ENCODE measurements around the gene ADRA2C.

Gene ADRA2C

DNA sequence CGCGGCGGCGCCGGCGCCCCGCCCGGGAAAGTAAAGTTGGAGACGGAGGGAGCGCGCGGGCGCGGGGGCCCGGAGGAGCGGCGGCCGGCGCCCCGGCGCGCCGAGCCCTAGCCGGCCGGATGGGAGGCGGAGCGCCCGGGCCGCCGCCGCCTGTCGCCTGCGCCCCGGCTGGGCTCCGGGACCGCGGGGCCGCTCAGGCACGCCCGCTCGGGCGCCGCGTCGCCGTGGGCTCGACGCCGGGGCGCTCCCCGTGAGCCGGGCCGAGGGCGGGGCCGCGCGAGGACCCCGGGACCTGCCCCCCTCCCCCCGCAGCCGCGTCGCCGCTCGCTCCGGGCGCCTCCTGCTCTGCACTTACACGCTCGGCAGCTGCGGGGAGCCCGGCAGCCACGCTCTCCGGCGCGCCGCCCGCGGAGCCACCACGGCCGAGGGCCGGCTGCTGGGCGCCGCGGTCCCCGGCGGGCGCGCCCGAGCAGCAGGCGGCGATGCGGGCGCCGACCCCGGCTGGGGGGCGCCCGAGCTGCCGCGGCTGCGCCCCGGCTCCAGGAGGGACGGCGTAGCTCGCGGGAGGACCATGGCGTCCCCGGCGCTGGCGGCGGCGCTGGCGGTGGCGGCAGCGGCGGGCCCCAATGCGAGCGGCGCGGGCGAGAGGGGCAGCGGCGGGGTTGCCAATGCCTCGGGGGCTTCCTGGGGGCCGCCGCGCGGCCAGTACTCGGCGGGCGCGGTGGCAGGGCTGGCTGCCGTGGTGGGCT lies at the start of gene ADRA2C:
Gene ADRA2C (plus strand): TSS at position 350 of the 749 bp plus-strand sequence. CDS start 222 bp downstream, at position 572.
- DNase-seq (ENCODE audit: low read depth in 2 of 2): no peak

DNA sequence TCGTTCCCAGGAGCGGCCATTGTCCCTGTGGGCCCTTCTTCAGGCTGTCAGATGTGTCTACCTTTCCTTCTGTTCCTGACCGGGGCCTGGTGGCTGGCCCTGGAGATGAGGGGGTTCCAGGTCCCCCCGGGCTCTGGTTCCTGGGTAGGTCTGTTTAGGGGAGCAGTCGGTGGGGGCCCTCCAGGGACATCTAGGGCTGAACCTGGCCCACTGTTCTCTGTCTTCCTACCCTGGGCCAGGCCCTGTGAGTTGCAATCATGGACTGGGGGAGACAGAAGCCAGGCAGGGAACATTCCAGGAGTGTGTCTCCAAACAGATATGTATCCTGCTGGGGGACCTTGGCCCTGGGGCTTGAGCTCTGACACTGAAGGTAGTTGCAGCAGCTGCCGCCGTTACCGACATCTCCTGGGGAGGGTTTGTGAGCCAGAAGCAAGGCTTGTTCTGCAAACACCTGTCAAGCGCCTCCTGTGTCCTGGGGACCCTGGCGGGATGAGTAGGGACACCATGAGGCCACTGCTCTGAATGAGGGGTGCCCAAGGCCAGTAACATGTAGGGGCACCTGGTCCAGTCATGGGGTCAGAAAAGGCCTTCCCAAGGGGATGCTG lies 49.5 kb upstream of the ADRA2C start:
- DNase-seq (ENCODE audit: low read depth in 2 of 2): no peak

DNA sequence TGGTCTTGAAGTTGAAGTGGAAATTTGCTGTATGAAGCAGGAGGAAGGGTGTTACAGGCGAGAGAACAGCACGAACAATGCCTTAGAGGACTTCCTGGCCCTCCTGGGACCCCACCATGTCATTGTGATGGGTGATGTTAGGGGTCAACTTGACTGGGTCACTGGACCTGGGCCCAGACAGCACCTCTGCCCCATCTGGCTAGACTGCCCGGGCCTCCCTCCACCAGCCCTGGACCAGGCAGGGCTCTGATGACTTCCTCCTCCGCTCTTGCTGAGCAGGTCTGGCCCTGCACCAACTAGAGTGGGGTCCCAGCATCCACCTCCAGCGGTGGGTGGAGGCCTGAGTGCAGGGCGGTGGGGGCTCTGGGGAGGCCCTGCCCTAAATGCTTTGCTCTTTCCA lies 48.9 kb upstream of the ADRA2C start:
- no peak for DNase-seq (ENCODE audit: low read depth in 2 of 2)

DNA sequence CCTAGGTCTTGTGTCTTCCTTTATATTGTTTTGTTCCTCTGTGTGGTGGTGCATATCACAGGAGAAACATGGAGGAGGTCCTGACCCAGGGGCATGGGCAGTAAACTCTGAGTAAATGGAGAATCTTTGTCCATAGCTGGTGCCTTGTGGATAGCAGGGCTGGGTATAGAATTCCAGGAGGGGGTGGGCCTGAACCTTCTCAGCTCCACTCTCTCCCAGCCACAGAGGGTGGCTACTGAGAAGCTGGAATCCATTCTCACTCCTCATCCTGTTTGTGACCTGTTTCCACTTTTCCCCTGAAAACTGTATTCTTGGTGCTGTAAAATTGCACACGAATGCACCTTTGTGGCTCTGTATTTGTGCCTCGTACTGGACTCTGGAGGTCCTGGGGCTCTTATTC lies 47.7 kb upstream of the ADRA2C start:
- no peak for DNase-seq (ENCODE audit: low read depth in 2 of 2)

DNA sequence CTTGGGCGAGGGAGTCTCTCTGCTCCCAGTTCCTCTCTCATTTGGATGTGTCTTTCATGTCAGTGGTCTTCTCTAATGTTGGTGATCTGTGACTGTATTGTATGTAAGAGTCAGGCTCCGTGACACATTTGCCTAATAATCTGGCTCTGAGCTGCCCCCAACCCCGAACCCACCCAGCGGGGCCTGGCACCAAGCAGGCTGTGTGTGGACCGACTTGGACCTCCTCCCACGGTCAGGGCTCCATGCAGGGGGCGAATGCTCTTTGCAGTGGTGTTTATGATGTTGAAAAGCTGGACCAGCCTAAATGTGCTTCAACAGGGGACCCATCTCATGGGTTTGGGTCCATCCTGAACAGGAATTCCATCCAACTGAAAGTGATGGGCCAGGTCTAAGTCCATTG lies 47.0 kb upstream of the ADRA2C start:
- DNase-seq (ENCODE audit: low read depth in 2 of 2): no peak

DNA sequence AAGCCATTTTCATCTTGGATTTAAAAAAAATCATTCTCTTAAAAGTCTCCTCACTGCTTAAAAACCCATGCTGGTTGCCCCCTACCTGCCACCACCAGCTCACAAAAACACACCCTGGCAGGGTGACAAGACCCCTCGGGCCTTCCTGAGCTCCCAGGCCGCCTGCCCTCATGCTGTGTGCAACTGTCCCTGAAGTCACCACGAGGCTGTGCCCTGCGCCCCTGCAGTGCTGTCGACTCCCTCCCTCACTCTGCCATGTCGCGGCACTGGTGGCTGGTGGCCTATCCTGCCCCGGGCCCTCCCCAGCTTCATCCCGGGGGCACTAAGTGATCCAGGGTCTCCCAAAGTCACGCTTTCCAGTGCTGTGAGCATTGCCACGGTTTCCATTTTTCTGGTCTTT lies 46.3 kb upstream of the ADRA2C start:
- DNase-seq (ENCODE audit: low read depth in 2 of 2): no peak

DNA sequence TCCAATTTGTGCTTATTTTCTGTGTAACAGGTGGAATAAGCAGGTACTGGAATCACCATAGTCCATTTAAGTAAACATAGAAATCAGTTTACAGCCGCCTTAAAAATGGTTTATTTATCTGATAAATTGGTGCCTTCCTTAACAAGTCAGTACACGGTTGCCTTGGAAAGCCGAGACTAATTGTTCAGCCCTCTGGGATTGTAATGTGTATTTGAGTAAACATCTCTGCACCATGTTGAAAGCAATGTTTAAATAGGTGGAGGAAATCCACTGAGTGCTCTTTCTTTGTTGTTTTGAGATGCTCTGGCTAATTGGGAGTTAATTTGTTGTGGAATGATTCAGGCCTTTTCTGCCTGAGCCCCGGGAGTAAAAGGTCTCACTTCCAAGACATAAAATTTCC lies 45.7 kb upstream of the ADRA2C start:
- no peak for DNase-seq (ENCODE audit: low read depth in 2 of 2)

DNA sequence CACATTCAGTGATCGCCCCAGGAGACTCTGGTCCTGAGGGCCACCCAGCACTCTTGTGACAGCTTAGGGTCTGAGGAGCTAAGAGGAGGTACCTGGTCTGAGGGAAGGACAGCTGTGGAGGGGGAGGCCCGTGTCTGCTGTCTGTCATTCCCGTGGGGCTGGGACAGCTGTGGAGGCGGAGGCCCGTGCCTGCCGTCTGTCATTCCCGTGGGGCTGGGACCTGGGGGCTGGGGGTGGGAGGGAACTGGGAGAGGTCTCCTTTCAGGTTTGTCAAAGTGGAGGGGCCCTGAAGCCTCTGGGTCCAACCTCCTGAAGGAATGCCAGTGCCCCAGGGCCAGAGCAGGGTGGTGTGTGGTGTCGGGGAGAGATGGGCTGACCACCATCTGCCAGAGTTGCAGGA lies 45.0 kb upstream of the ADRA2C start:
- no peak for DNase-seq (ENCODE audit: low read depth in 2 of 2)

DNA sequence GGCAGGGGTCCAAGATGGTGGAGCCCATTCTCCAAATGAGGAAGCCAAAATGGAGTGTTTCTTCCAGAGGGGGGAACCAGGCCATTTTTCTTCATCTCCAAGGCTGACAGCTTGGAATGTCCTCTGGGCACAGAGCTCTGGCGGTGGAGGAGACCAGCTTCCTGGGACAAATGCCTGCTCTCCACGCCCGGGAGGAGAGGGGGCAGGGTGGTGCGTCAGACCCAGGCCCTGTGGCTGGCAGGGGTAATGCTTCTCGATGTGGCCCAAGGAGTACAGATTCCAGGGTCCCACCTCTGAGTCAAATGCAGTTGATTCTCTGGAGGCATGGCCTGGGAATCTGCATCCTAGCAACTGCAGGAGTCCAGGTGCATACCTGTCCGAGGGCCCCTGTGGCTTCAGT lies 44.6 kb upstream of the ADRA2C start:
- DNase-seq (ENCODE audit: low read depth in 2 of 2): no peak

DNA sequence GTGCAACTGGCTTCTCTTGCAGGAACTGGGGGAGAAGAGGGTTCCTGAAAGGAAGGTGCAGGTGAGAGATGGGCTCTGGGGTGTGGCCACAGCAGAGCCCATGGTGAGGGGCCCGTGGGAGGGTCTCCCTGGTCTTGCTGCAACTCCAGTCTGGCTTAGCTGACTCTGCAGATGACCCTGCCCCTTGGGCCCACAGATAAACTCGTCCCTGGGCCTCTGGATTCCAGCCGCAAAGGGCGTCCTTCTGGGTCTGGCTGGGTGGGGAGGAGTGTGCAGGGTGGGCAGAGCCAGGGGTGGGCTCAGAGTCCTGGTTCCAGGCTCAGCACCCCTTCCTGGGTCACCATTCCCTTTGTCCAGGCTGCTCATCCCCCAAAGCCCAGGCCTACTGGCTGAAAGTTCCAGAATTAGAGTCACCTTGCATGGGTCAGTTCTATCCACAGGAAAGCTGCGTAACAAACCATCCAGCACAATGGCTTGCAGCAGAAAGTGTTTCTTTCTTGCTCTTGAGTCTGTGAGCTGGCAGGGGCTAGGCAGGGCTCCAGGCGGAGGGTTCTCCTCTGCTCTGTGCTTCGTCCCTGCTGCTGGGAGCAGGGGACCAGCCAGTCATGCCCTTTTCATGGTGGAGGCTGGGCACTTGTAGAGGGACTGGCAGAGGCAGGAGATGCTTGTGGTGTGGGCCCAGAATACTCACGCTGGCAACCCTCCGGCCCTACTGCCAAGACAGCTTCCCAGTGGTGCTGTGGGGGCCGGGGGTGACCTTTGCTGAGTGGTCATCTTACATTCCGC lies 43.5 kb upstream of the ADRA2C start:
- DNase-seq (ENCODE audit: low read depth in 2 of 2): no peak

DNA sequence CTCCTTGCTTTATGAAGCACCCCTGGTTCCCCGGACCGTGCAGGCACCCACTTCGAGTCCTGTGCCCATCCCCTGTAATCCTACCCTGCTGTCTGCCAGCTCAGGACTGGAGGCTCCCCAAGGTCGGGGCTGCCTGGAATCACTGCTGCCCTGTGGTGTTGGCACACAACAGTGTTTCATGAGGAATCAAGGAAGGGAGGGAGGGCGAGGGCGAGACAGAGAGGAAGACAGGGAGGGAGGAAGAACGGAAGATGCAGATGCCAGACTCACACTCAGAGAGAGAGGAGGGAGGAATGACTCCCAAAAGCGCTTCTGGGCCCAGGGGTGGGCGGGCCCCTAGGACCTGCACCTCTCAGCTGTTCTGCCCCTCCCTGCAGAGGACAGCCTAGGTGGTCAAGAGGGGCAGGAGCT lies 42.9 kb upstream of the ADRA2C start:
- no peak for DNase-seq (ENCODE audit: low read depth in 2 of 2)

DNA sequence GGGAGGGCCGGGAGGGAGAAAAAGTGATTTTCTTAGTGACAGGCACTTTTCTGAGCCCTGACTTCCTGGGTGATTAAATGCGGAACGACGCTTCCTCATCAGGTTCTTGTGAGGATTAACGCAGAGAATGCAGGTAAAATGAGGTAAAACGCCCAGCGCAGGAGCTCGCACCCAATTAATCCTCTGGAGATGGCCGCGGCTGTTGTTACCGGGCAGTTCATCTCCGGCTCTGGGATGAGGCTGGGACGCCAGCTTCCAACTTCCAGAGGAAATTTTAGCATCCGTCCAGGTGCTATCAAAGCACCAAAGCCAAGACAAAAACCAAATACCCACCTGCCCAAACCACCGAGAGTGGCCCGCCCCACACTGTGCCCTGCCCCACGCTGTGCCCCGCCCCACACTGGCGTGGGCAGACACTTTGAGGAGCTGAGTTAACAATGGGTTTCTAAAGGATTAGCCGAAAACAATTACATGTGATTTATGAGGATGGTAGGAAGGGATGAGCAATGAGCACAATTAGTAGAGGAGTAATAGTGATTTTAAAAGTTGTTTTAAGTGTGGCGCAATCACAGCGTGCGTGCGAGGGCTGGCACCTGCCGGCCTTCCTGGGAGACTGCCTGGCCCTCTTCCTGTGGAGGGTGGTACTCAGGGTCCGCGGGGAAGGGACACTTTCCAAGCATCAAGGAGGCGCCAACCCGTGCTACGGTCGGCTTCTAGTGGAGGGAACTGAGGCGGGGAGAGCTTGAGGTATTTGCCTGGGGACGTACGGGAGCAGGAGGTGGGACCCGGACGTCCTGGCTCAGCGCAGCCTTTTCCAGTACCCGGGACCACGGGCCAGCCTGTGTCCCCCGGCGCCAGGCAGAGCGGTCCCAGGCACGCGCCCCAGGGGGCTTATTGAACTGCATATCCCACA lies 41.6 kb upstream of the ADRA2C start:
- DNase-seq (ENCODE audit: low read depth in 2 of 2): no peak

DNA sequence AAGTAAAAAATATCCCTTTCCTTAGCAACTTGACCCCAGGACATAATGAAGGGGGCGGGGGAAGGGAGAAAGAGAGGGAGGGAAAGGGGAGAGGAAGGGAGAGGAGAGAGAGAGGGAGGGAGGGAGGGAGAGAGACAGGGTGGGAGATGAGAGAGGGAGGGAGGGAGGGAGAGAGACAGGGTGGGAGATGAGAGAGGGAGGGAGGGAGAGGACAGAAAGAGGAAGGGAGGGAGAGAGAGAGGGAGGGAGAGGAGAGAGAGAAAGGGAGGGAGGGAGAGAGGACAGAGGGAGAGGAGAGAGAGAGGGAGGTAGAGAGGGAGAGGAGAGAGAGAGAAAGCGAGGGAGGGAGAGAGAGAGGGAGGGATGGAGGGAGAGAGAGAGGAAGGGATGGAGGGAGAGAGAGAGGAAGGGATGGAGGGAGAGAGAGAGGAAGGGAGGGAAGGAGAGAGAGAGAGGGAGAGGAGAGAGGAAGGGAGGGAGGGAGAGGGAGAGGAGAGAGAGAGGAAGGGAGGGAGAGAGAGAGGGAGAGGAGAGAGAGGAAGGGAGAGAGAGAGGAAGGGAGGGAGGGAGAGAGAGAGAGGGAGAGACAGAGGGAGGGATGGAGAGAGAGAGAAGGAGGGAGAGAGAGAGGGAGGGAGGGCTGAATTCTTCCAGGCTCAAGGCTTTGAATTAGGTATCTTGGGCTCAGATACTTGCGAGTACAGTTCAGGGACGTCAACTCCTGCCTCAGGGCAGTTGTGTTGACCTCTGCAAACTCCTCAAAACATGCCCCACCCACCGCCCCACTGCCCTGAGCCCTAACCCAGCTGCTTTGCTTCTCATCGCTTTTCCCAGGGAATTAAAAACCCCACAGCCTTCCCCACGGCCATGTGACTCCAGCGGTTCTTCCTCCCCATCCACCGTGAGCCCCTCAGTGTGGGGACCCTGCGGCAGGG lies 40.0 kb upstream of the ADRA2C start:
- no peak for DNase-seq (ENCODE audit: low read depth in 2 of 2)

DNA sequence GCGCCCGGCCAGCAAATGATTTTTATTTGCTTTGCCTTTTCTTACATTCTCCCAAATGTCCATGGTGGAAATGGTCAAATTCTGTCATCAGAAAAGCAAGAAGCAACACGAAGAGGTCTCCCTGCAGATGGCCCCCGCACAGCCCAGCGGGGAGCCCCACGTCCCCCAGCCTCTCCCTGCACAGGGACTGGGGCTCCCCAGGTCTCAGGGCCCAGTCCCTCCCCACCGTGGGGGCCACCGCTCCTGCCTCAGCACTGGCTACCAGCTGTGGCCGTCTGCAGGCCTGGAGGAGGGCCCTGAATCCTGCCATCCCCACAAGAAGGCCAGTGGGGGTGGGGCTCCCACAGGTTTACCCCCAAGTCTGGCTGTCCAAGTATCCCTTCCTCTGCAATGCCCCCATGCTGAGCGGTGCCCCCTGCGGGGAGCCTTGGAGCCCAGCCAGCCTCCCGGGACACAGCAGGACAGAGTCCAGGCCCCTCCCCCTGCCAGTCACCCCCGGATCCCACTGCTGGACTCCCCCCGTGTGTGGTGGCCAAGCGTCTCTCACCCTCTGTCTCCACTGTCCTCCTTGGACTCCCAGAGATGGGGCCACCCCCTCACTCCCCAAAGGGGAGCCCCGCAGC lies 38.2 kb upstream of the ADRA2C start:
- no peak for DNase-seq (ENCODE audit: low read depth in 2 of 2)

DNA sequence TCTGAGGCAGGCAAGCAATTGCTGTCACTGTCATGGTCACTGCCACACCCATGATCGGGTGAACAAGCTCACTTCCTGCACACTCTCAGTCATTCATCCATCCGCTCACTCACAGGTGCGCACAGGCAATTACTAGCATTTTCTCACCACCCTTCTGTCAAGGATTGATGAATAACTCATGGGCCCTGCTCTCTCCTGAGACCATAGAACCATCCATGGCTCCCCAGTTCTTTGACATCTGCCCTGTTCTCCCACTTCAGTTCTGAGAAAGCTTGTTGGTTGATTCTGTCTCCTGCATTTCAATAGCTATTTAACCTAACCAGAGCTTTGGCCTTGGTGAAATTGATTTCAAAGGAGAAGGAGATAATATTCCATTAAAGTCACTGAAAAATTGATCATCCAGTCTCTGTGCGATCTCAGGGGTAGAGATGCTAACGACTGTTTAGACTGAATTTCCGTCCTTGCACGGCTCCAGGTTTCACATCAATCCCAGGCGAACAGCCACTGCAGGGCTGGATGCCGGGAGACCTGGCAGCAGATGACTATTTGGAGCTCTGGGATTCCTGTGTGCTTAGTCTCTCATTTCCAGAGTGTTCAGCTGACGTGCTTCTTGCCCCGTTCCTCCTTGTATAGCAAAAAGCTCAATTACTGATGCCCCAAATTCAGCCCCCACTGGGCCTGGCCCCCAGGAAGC lies 36.9 kb upstream of the ADRA2C start:
- DNase-seq (ENCODE audit: low read depth in 2 of 2): no peak

DNA sequence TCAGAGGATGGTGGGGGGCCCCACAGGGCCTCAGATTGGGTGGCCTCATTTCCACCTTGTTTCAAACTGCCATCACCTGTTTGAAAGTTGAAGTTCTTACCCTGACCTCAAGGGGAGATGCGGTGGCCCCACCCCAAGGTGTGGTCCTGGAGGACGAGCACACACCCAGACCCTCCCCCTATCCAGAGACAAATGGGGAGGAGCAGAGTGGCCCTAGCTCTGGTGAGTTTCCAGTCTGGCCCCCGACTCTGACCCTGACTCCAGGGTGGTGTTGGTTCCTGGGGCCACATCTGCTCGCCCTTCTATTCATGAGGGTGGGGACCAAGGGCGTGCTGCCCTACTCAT lies 36.3 kb upstream of the ADRA2C start:
- no peak for DNase-seq (ENCODE audit: low read depth in 2 of 2)

DNA sequence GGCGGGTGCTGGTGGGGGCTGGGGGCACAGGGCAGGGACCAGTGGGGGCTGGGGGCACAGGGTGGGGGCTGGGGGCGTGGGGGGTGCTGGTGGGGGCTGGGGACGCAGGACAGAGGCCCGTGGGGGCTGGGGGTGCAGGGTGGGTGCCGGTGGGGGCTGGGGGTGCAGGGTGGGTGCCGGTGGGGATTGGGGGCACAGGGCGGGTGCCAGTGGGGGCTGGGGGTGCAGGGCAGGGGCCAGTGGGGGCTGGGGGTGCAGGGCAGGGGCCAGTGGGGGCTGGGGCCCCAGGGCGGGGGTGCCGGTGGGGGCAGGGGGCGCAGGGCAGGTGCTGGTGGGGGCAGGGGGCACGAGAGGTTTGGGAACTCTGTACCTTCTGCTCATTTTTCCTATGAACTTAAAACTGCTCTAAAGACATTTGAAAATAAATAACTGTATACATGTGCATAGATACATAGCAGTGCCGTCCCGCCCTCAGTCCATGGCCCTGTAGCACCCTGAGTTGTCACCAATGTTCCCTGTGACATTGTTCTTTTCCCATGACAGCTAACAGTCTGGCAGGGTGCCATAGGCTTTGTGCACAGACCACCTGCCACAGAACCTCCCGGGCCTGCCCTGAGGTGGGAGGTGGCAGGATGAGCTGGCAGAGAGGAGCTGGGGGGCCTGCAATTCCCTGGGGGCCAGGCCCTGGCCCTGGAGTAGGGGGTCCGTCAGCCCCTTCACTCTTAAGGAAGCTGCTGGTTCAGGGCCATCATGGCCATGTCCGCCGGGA lies 35.6 kb upstream of the ADRA2C start:
- DNase-seq (ENCODE audit: low read depth in 2 of 2): no peak

DNA sequence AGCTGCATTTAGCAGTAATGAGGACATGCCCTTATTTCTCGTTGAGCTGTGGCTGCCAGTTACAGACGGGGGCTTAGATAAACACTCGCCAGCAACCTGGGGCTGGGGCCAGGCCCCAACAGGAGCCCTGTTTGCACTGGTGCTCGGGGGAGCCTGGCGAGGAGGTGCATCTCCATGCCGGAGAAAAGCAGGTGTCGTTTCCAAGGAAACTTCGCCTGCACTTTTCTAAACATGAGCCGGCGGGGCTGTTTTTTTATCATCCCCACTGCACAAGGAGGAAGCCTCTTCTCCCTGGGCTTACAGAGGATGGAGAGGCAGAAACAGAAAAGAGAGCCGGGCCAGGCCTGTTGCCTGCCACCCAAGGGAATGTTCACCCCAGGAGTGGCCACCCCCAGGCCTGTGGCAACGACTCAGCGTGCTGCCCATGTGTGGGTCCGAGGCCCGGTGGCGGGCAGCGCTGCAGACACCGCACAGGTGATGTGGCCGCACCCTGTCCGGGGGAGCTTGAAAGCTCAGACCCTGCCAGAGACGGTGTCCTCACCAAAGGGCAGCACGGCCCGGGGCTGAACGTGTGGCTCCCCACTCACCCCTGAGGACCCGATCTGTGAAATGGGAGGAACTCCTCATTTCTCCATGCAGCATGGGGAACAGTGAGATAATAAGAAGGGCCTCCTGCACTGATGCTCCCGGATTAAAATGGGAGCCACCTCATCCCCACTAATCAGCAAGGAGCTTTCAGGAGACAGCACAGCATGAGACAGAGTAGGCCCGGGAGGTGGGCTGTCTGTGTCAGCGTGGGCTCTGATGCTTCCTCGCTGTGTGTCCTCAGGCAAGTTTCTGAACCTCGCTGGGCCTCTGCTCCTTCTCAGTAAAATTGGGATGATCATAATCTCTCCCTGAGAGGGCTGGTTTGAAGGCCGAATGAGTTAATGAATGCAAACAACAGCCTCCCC lies 33.8 kb upstream of the ADRA2C start:
- DNase-seq (ENCODE audit: low read depth in 2 of 2): no peak

Data from stimulated activated CD8-positive, alpha-beta memory T cell treated with anti-CD3 and anti-CD28 coated beads, Interleukin-2, amount 100 ng/mL, for 1 hour (primary cell).